NCI-H2107 treated with DMSO at 0.1 percent for 48 hours (cell line): ENCODE measurements around the gene MROH9.
"Not testable (repeated sequence)": the region's sequence is repeated elsewhere in the genome, so short reads cannot be mapped to it uniquely, and the experiment has no call there.

Source experiments
- DNase-seq: peaks from one replicate; lab custom pipeline; 2025; ENCODE audit not compliant: unreplicated experiment; lab: John Stamatoyannopoulos, UW

MROH9 gene, protein sequence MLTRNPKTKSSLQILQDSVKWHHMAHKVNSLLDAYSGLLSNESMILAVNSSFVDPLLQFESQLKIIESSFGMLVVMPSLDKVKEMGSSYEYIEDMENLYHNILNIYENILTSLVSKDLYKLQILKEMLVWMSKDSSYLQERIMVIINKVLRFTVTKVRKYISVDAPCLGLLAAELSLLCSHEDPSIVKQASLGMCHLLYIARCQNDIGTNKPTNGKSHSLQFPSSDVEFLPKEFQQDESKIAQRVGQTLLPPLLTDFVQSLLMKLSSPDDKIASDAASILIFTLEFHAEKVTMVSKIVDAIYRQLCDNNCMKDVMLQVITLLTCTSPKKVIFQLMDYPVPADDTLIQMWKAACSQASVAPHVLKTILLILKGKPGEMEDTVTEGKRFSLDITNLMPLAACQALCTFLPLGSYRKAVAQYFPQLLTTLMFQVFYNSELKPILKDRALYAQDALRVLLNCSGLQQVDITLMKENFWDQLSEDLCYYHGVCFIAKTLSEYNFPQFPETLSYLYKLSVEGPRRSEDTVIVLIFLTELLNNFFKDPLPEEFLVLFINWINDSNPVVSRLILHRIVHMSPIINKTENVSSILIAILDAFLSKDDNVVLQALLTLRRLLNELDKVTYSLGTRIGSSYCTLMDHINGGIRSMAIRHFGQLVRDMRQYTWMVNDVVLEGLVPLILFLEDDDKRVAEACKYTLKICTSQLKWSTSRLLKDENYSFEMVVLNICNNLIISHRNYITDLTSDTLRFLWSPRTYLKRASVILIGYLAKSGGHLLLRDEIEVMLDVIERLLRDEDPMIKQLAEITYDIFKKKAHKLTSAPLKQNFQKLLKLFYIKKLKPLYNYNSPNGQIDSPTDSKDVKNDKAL

GRCh38 chr1:170935231-170935630 lies at the start of gene MROH9:
Gene MROH9 (plus strand): TSS chr1:170935534. CDS start chr1:170945557, 10,023 bp downstream.
- DNase-seq = no peak

DNA sequence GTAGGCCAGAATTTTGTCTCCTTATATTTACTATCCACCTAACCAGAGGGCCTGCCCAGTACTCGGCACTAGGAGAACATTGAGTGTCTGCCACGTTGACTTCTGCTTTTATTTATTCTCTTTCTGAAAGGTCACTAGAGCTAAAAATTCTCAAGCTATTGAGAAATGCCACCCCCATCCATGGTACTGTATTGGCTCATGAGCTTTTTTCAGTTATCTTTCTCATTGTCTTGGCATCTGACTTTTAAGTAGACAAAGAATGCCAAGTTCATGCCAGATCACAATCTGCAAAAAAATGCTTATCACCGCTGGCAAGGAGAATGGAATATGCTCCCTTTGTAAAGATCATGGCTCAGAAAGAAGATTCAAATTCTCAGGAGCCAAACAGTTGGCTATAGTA lies 49.8 kb upstream of the MROH9 start:
- no peak for DNase-seq

GRCh38 chr1:170886460-170886859 lies 48.9 kb upstream of the MROH9 start:
- no peak for DNase-seq

DNA sequence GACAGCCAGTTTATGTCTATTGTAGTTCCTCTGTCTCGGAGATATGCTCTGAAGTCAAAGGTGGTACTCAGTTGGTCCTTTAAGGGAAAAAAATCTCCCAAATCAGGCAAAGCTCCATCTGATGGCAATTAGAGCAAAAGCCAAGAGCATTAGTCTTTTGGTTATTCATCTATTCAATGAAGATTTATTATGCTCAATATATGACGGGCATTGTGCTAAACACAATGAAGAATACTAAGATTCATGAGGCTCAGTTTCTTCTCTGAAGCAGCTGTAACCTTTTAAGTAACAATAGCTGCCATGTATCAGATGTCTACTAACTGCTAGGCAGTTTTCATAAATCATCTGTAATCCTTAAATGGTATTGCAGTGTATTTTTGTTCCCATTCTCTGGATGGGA lies 47.6 kb upstream of the MROH9 start:
- DNase-seq = no peak

DNA sequence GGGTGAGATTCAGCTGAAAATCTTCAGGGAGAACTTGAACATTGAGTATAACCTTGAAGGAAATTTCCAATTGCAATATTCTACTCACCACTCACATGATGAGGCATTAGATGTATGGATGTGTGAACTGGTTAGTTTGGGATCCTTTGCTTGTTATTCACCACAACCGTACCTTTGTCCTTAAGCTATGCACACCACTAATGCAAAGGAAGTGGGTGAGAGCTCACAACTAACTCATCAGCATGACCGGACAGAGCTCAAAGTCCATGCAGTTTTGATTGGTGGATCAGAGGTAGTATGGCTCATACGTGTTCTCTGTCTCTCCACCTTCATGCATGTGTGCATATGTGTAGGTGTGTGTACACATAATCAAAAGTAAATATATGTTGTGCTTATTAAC lies 43.5 kb upstream of the MROH9 start:
- DNase-seq = no peak

- DNase-seq = no peak
Measured at GRCh38 chr1:170893655-170894297, 41.6 kb upstream of the MROH9 start.

GRCh38 chr1:170903961-170904360 lies 31.4 kb upstream of the MROH9 start:
- DNase-seq = no peak

DNA sequence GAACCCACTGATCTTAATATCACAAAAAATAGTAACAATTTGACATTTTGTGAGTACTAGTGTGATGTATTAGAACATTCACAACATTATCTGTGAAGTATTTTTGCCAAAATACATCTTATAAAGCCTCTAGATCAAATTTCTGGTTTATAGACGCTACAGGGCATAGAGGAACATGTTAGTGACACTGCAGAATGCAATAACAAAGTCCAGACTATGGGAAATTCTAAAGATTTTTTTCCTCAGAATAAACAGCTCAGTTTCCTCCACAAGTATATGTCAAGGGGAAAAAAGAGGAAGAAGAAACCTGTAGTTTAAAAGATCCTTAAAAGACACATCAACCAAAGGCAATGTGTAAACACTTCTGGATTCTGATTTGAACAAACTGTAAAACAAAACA lies 26.4 kb upstream of the MROH9 start:
- DNase-seq = no peak

DNA sequence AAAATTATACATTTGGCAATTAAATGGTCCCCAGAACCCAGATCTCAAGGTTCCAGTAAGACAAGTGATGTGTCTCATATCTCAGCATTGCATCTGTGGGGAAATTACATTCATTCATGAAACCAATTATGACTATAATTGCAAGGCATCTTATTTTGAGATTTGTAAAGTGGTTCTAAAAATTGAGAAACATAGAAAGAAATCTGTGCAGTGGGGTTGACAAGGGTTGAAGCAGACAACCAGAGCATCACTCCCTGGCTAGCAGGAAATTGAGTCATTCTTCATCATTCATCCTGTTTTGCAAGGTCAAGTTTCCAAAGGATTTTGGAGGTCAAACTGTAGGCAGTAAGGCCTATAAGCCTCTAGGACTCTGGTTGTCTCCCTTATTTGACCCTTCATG lies 25.1 kb upstream of the MROH9 start:
- no peak for DNase-seq

DNA sequence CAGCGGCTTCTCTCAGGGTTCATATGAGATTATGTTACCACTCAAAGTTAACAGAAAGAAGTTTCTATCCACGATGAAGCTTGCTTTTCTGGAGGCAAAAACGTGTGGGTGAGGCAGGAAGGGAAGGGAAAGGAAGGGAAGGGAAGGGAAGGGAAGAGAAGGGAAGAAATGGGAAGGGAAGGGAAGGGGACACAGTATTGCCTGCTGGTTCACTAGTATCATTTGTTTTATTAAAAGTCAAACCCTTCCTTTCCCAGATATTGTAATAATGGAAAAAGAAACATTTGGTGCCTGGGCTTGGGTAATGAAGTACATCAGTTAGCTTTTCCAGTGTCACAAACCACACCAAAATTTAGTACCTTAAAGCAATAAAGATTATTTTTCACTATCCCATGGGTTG lies 18.0 kb upstream of the MROH9 start:
- no peak for DNase-seq

GRCh38 chr1:170924656-170925055 lies 10.7 kb upstream of the MROH9 start:
- DNase-seq = not testable (repeated sequence)

DNA sequence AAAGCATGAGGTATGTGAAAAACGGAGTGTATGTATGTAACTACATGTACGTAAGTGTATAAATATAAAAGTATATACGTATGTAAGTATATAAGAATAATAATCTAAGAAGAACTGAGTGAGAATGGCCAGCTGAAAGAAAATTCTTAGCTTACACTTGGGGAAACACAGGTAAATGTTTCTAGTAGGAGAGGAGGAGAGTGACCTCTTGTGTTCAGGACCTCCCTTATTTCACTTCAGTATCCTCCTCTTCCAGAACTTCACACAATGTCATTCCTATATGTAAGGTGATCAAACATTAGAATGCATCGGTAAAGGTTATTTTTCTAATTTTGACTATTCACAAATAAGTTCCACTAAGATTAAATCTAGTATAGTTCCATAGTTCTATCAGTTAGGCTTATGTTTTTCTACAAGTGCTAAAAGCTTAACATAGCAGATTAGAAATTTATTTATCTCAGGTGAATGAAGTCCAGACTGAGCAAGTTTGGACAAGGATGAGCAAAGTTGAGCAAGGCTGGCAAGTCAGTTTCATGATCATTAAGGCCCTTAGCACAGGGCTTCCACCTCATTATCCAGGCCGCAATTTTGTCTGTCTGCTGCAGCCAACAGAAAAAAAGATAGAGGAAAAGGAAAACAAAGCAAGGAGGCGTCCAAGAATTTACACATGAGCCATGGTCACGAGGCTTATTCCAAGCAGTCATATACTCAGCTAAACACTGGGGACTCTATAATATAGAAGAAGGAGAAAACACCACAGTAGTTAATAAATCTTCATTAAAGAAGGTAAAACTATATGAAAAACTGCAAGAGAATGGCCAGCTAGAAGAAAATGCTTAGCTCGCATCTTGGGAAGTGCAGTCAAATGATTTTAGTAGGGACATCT lies 7.1 kb upstream of the MROH9 start:
- DNase-seq = peak; percentile 4

DNA sequence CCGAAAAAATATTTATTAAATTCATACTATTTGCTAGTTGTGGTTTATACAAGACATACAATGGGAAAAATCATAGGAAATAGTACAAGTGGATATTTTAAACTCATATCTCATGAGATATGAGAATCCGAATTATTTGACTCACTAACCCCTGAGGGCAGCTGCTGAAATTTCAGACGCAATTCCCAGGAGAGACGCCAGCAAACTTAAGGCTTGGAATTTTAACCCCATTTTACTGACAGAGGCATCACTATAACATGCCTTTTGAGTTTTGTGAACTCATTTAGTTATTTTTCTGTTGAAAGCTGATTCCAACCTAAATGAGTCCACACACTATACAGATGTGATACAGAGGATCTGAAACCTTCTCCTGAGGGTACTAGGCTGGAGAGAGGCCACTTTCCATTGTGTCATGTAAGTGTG lies 5.9 kb upstream of the MROH9 start:
- DNase-seq = no peak

- peak; percentile 60 for DNase-seq
Measured at GRCh38 chr1:170929835-170930554, 5.3 kb upstream of the MROH9 start.

- no peak for DNase-seq
Measured at GRCh38 chr1:170931650-170932049, 3.7 kb upstream of the MROH9 start.

- DNase-seq = no peak
Measured at GRCh38 chr1:170932236-170932635, 3.1 kb upstream of the MROH9 start.

DNA sequence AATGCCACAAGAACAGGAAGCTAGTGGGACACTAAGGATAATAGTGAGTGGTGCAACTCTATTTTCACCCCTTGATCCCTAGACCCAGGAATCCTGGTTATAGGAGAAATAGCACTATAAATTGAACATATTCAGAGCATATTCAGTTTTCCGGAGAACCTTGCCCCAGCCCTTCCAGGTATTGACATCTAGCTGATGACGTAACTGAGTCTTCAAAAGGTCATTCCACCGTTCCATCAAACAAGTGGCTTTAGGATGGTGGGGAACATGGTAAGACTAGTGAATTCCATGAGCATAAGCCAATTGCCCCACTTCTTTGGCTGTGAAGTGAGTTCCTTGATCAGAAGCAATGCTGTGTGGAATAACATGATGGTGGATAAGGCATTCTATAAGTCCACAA lies 2.9 kb downstream of the MROH9 start:
- no peak for DNase-seq

GRCh38 chr1:170939476-170939875 lies 4.1 kb downstream of the MROH9 start:
- DNase-seq = no peak

GRCh38 chr1:170951744-170952143 lies 16.4 kb downstream of the MROH9 start:
- not testable (repeated sequence) for DNase-seq

- no peak for DNase-seq
Measured at GRCh38 chr1:170959385-170959784, 24.1 kb downstream of the MROH9 start.
